NCI-H1436 treated with DMSO at 0.1 percent for 48 hours (cell line): Measurements from ENCODE around the gene FLII.

Experiments used
- DNase-seq: peaks from one replicate; lab custom pipeline; 2025; lab: John Stamatoyannopoulos, UW

The FLII gene

GRCh38 chr17:18260332-18261145 is 2.0 kb upstream of the FLII start, which contains the start of gene MIEF2:
TSS of gene MIEF2 (plus strand) at chr17:18260662. CDS start at chr17:18262721, 2,059 bp downstream.
- DNase-seq = peak; percentile 87

- DNase-seq = no peak
These were observed 1.2 kb upstream of the FLII start for GRCh38 chr17:18259621-18260331.

- DNase-seq = no peak
These were observed 569 bp downstream of the FLII start for GRCh38 chr17:18257982-18258355.

GRCh38 chr17:18257268-18257981 is 1.1 kb downstream of the FLII start:
- no peak for DNase-seq

GRCh38 chr17:18256776-18257175 is 1.8 kb downstream of the FLII start:
- no peak for DNase-seq

- no peak for DNase-seq
These were observed 2.2 kb downstream of the FLII start for GRCh38 chr17:18256351-18256750.

GRCh38 chr17:18254888-18255649 is 3.5 kb downstream of the FLII start:
- no peak for DNase-seq

GRCh38 chr17:18253947-18254821 is 4.4 kb downstream of the FLII start:
- no peak for DNase-seq

- no peak for DNase-seq
These were observed 5.2 kb downstream of the FLII start for GRCh38 chr17:18253187-18253884.

GRCh38 chr17:18252160-18252559 is 6.4 kb downstream of the FLII start:
- no peak for DNase-seq

- no peak for DNase-seq
These were observed 7.3 kb downstream of the FLII start for GRCh38 chr17:18251204-18251603.

GRCh38 chr17:18250708-18251107 is 7.8 kb downstream of the FLII start:
- DNase-seq = no peak

GRCh38 chr17:18250259-18250658 is 8.3 kb downstream of the FLII start:
- DNase-seq = no peak

GRCh38 chr17:18248811-18249210 is 9.7 kb downstream of the FLII start:
- DNase-seq = no peak

- DNase-seq = peak; percentile 17
These were observed 10.2 kb downstream of the FLII start for GRCh38 chr17:18248300-18248731.

- DNase-seq = no peak
These were observed 10.9 kb downstream of the FLII start for GRCh38 chr17:18247613-18248001.

GRCh38 chr17:18246880-18247612 is 11.5 kb downstream of the FLII start:
- peak; percentile 72 for DNase-seq

GRCh38 chr17:18246109-18246725 is 12.3 kb downstream of the FLII start:
- DNase-seq = no peak
